HG03575 (cell line): ENCODE results near the gene HSD17B13.

Experiments
- ATAC-seq: cut with Tn5 transposase; IDR thresholded peaks from one replicate; pipeline ENCODE4 v1.9.1; 2021; ENCODE audit not compliant: unreplicated experiment, insufficient number of reproducible peaks, low FRiP score; ENCODE audit errors: extremely low read depth

The HSD17B13 gene

GRCh38 chr4:87274803-87275202 lies 47.9 kb downstream of the HSD17B13 start:
- ATAC-seq: no peak

- no peak for ATAC-seq
Measured at GRCh38 chr4:87274327-87274726, 48.4 kb downstream of the HSD17B13 start.

GRCh38 chr4:87270825-87271224 lies 51.9 kb downstream of the HSD17B13 start:
- ATAC-seq: no peak

GRCh38 chr4:87270144-87270543 lies 52.5 kb downstream of the HSD17B13 start:
- no peak for ATAC-seq

GRCh38 chr4:87268411-87268810 lies 54.3 kb downstream of the HSD17B13 start:
- ATAC-seq: no peak

GRCh38 chr4:87266986-87267385 lies 55.7 kb downstream of the HSD17B13 start:
- ATAC-seq: no peak

- ATAC-seq: no peak
Measured at GRCh38 chr4:87262886-87263285, 59.8 kb downstream of the HSD17B13 start.

- ATAC-seq: no peak
Measured at GRCh38 chr4:87260477-87260876, 62.2 kb downstream of the HSD17B13 start.

- ATAC-seq: no peak
Measured at GRCh38 chr4:87258677-87259076, 64.0 kb downstream of the HSD17B13 start.

- no peak for ATAC-seq
Measured at GRCh38 chr4:87257523-87257922, 65.2 kb downstream of the HSD17B13 start.

- no peak for ATAC-seq
Measured at GRCh38 chr4:87255755-87256154, 66.9 kb downstream of the HSD17B13 start.
